Activated CD4-positive, alpha-beta T cell treated with anti-CD3 and anti-CD28 coated beads, Interleukin-2, amount 50 U/mL, for 4 hours (primary cell): ENCODE data around the gene AFF3.

Source experiments
- DNase-seq, 2 experiments: peaks; one replicate each; pipeline ENCODE4 v3.0.0-alpha.2; 2020

Gene AFF3

GRCh38 chr2:99728166-99728565, 414.2 kb downstream of the AFF3 start:
- DNase-seq, result no peak

DNA sequence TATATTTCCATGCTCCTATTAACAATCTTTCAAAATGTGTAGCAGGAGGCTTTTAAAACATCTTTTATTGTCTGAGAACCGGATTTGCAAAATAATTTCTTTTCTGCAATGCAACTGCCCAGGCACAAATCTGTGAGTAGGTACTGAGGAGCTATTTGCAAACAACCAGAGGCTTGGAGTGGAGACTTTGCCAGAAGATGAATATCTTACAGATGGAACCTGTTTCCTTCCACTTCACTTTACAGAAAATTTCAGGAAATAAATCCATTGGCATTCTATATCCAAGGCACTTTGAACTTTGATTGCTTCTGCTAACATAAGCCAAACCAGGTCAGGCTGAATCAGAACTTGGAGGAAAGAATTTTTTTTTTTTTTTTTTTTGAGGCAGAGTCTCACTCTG, 415.2 kb downstream of the AFF3 start:
- no peak for DNase-seq

GRCh38 chr2:99726691-99727090, 415.7 kb downstream of the AFF3 start:
- no peak for DNase-seq

- no peak for DNase-seq
Observed at GRCh38 chr2:99725820-99726219, 416.6 kb downstream of the AFF3 start.

- DNase-seq, result no peak
Observed at GRCh38 chr2:99722476-99722875, 419.9 kb downstream of the AFF3 start.

DNA sequence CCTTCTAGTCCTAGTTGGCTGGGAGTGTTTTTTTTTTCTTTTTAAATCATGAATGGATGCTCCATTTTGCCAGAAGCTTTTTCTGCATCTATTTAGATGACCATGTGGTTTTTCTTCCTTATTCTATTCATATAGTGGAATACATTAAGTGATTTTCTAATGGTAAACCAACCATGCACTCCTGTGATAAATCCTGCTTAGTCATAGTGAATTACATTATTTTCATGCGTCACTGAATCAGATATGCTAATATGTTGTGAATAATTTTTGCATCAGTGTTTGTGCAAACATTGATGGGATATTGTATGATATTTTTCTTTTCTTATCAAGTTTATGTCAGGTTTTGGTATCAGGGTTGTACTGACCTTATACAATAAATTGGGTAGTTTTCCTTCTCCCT, 423.3 kb downstream of the AFF3 start:
- DNase-seq, result no peak

GRCh38 chr2:99715956-99716355, 426.4 kb downstream of the AFF3 start:
- no peak for DNase-seq

- DNase-seq, result no peak
Observed at GRCh38 chr2:99714349-99714748, 428.0 kb downstream of the AFF3 start.

DNA sequence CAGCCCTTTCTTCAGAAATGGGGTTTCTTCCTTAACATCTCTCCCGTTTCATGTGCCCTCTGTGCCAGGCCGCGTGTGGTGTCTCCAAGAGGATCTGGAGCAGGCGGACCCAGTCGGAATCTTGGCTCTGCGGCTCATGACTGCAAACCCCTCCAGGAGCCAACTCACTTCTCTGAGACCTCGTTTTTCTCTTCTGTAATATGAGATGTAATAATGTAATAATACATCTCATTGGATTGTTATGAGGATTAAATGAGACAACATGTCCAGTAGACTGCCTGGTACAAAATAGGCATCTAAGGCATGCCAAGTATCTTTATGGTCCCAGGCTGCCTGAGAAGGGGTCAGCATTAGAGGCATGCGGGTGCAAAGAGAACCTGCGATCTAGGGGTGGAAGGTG, 431.2 kb downstream of the AFF3 start:
- DNase-seq, result no peak

- DNase-seq, result no peak
Observed at GRCh38 chr2:99710721-99711120, 431.7 kb downstream of the AFF3 start.

DNA sequence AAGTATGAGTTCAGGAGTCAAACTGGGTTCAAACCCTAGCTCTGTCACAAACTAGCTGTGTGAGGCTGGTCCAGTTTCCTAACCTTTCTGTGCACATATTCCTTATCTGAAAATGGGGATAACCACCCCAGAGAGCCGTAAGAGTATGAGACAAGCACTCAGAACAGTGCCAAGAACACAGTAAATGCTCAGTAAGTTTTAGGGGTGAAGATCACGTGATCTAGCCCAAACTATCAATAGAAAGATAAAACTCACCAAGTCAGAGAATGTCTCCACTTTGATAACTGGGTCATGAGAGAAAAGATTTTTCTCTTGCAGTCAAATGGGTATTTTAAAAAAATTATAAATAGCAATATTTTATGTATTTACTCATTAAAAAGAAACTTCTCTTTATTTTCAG, 433.2 kb downstream of the AFF3 start:
- no peak for DNase-seq

- DNase-seq, result no peak
Observed at GRCh38 chr2:99708231-99708630, 434.2 kb downstream of the AFF3 start.

DNA sequence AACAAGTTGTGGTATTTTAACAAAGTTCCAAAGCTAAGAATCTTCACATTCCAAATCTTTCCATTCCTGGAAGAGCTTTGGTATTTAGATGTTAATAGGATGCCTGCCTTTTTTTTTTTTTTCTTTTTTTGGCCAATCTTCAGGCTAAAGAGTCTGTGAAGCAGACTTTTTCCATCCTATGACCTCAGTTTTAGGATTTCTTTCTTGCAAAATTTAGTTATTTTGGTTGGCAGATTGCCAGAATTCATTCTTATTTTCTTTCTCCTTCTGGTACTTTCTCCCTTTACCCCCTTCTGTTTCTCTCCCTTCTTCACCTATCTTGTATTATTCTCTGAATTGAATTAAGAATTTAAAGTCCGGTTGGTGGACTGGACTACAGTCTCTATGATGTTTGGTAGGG, 434.8 kb downstream of the AFF3 start:
- DNase-seq, result no peak

DNA sequence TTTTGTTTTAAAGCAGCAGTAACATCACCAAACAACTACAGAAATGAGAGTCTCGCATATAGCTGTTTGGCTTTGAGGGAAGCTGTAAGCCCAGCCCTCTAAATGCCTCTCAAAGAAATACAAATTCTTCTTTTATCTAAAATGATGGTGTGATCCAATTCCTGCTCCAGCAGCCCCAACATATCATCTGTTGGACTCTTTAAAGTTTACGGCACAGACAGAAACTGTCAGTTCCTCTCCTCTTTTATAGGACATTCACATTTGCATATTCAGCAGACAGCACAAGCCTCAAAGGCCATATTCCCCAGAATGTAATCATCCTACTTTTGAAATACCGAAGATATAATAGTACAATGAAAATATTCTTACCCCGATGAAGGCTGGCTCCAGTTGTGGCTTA, 435.7 kb downstream of the AFF3 start:
- no peak for DNase-seq

DNA sequence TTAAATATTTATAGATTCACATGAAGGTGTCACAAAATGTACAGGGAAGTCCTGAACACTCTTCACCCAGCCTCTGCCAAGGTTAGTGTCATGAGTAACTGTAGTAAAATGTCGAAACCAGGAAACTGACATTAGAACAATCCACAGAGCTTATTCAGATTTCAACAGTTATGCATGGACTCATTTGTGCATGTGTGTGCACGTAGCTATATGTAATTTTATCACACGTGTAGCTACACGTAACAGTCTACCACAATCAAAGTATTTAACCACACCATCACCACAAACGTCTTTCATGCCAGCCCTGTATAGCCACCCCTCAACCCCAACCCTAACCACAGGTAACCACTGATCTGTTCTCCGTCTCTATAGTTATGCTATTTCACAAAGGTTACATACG, 440.9 kb downstream of the AFF3 start:
- no peak for DNase-seq

GRCh38 chr2:99700482-99701398, 441.6 kb downstream of the AFF3 start:
- DNase-seq, result no peak

GRCh38 chr2:99698896-99699295, 443.5 kb downstream of the AFF3 start:
- no peak for DNase-seq

DNA sequence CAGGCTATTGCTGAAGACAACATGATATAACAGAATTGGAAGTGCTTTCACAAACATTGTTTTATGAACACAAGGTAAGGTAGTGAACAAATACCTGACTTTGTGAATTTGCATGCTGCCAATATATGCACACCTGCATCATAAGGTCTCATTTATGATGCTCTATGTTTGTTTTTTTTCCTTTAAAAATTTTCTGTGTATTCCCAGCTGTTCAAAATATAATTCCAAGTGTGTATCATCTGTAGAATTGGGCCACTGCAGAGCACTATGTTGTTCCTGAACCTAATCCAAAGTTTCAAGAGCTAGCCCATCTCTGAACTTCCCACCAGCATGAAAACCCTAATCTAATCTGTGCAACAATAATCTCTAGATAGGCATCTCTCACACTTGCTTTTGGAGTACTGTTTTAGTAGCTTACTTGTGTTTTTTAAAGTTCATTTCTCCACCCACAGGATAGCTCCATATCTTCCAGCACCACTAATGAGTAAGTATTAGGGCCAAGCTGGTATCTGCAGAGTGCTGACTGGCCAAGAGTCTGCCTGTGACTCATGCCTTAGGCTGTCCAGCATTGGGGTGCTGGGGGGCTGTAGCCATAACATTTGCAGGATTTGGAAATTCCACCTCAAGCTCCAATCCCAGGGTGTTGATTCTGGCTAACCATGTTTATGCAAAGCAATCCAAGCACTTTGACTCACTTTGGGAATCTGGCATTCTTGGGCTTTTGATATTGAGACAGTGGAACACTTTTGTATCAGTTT, 444.4 kb downstream of the AFF3 start:
- no peak for DNase-seq

- DNase-seq, result no peak
Observed at GRCh38 chr2:99695944-99696253, 446.5 kb downstream of the AFF3 start.

DNA sequence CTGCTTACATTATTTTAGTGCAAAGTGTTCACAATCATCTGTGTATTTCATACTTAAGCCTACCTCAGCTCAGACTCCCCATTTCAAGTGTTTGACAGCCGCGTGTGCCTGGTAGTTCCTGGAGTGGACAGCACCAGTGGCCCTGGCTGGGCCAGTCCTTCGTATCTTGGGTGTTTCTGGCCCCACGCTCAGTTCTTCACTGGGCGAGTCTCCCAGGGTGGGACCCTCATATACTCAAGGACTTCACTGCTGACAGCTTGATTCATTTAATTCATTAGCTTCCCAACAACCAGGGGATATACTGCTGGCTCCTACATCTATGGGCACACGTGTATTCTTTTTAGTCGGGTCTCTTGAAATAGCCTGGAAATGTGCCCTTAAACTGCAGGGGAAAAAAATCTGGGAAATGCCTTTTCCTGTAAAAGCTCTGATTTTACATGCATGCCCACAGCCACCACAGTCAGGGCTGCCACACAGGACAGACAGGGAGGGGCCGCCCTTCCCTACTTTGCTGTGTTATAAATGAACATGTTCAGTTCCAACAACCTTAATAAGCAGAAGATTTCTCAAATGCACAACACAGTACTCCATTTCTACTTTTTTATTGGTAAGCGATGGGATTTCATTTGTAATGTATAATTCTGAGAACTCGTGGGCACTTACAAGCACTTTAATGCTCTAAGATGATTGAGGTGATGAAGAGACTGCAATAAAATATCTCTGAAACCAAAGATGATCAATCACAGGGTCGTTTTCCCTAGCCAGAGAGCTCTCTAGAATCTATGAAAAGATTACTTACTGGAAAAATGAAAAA, 447.1 kb downstream of the AFF3 start:
- no peak for DNase-seq

DNA sequence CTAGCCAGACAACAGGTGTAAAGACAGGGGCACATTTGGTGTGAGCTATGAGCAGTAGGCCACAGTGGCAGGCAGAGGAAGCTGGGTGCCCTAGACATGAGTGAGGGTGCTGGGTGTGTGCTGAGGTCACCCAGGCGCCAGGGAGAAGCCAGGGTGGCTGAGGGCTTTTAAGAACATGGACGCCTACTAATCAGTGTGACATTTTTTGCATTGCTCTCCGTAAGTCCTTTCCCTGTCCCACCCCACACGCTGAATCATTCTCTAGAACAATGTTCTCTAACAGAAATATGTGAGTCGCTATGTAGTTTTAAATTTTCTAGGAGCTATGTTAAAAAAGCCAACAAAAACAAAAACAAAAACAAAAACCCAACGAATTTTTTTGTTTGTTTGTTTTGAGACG, 448.1 kb downstream of the AFF3 start:
- no peak for DNase-seq

- no peak for DNase-seq
Observed at GRCh38 chr2:99692785-99693184, 449.6 kb downstream of the AFF3 start.

DNA sequence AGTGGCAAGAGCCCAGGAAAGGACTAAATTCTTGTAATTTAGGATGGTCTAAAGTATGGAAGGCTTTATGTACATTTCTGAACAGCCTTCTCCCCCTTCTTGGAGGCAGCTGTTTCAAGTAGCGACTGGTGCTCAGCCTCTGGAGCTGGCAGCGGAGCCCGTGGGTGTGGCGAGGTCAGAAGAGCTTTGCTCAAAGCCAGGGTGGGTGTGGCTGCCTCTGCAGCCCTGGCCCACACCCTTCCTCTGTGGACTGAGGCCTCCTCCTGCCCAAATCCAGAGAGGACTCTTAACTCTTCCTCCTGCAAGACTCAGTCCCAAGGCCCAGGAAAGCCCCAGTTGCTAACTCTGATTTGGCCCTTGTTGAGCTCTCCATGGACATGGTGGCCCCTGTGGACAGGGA, 450.5 kb downstream of the AFF3 start:
- no peak for DNase-seq
